ENCODE results near the gene PALS2. TPM values are rescaled to one million over a fixed set of nuclear protein-coding genes. Genes with fewer than 3 reads are reported as not detected.

The PALS2 gene
- total RNA-seq, 1 experiment from 2014 or later: 44.6 TPM

Other genes with a start within 250 kb of the PALS2 start
- 7.6 TPM for gene GSDME, start 184.0 kb downstream of the PALS2 start, total RNA-seq (2021; ENCODE audit: unreplicated experiment)